H1 (cell line): ENCODE results near the gene OSBP2. TPM values are rescaled to one million over a fixed set of nuclear protein-coding genes. Genes with fewer than 3 reads are reported as not detected.

ENCODE experiments used
- CTCF ChIA-PET: fragments of 300-600 bp; sonication (Branson Sonifier 250); formaldehyde crosslinking; loops from one replicate; lab custom pipeline; 2021; ENCODE audit not compliant: partially characterized antibody; lab: Charles Lee
- POLR2A ChIA-PET: fragments of 300-600 bp; sonication (Branson Sonifier 250); formaldehyde crosslinking; loops from one replicate; lab custom pipeline; 2021; ENCODE audit warnings: inconsistent platforms; ENCODE audit not compliant: partially characterized antibody; lab: Charles Lee
- DNase-seq, 2 experiments: peaks; one replicate each; pipeline versions ENCODE4 v3.0.0 to v3.0.0-alpha.2; 2010 to 2022; ENCODE audit warnings: low spot score in 2 of 2, low read depth in 1 of 2, mixed read lengths in 1 of 2
- FAIRE-seq: peaks from 2 replicates; lab custom pipeline; 2011; peaks lifted over from hg19 to GRCh38; lab: Jason Lieb, UNC
- H2AFZ ChIP-seq: 2 replicates; pipeline ENCODE4 v1.8.1; 2012; ENCODE audit warnings: low read length, inconsistent platforms
- H2AK5ac ChIP-seq: 2 replicates; pipeline ENCODE4 v1.6.1; 2013; ENCODE audit warnings: low read depth, low read length
- H2BK120ac ChIP-seq: replicated peaks from 2 replicates; pipeline ENCODE3; 2013; ENCODE audit warnings: low read depth, low read length, inconsistent platforms
- H2BK12ac ChIP-seq: 2 replicates; pipeline ENCODE4 v1.6.1; 2013; ENCODE audit warnings: low read depth, low read length
- H2BK15ac ChIP-seq: 2 replicates; pipeline ENCODE4 v1.6.1; 2013; ENCODE audit warnings: low read length
- H2BK20ac ChIP-seq: 2 replicates; pipeline ENCODE4 v1.6.1; 2013; ENCODE audit warnings: low read length
- H2BK5ac ChIP-seq: 2 replicates; pipeline ENCODE4 v1.6.1; 2013; ENCODE audit warnings: low read depth, low read length
- H3K14ac ChIP-seq: 2 replicates; pipeline ENCODE4 v1.6.1; 2013; ENCODE audit warnings: inconsistent platforms; ENCODE audit not compliant: insufficient read length
- H3K18ac ChIP-seq: 2 replicates; pipeline ENCODE4 v1.6.1; 2013; ENCODE audit warnings: low read length; ENCODE audit errors: extremely low read depth
- H3K23ac ChIP-seq: 2 replicates; pipeline ENCODE4 v1.6.1; 2013; ENCODE audit warnings: inconsistent platforms; ENCODE audit not compliant: insufficient read length
- H3K23me2 ChIP-seq: 2 replicates; pipeline ENCODE4 v1.6.1; 2013; ENCODE audit warnings: low read depth, low read length
- H3K27ac ChIP-seq: 2 replicates; pipeline ENCODE4 v1.6.1; 2011; ENCODE audit warnings: low read depth, low read length, inconsistent platforms
- H3K27me3 ChIP-seq, 4 experiments: replicated peaks in 1 of 4; 1 replicate in 1 of 4; 2 replicates in 3 of 4; pipeline versions ENCODE4 v1.6.1 to v1.8.1; 2011 to 2013; ENCODE audit warnings: low read length in 3 of 4, mild to moderate bottlenecking in 3 of 4, inconsistent platforms in 2 of 4, mixed read lengths in 2 of 4, moderate library complexity in 1 of 4; ENCODE audit not compliant: control insufficient read depth in 3 of 4, insufficient read depth in 3 of 4; ENCODE audit errors: extremely low read depth in 1 of 4
- H3K36me3 ChIP-seq, 4 experiments: 2 replicates each; pipeline versions ENCODE4 v1.6.1 to v1.8.1; 2011 to 2013; ENCODE audit warnings: mild to moderate bottlenecking in 4 of 4, low read length in 3 of 4, moderate library complexity in 2 of 4, control low read depth in 1 of 4, inconsistent platforms in 1 of 4; ENCODE audit not compliant: insufficient read depth in 4 of 4, control insufficient read depth in 2 of 4
- H3K4ac ChIP-seq: replicated peaks from 2 replicates; pipeline ENCODE3; 2013; ENCODE audit warnings: low read length, low read depth, mixed read lengths, inconsistent platforms; ENCODE audit not compliant: insufficient read length
- H3K4me1 ChIP-seq, 4 experiments: replicated peaks in 1 of 4; 1 replicate in 1 of 4; 2 replicates in 3 of 4; pipeline versions ENCODE4 v1.6.1 to v1.8.1; 2011 to 2013; ENCODE audit warnings: low read length in 3 of 4, inconsistent platforms in 2 of 4, mixed read lengths in 1 of 4; ENCODE audit not compliant: insufficient read depth in 4 of 4, control insufficient read depth in 3 of 4
- H3K4me2 ChIP-seq, 2 experiments: 2 replicates each; pipeline versions ENCODE4 v1.6.1 to v1.8.1; 2011 to 2013; ENCODE audit warnings: low read depth in 2 of 2, low read length in 2 of 2, control low read depth in 1 of 2, inconsistent platforms in 1 of 2, mild to moderate bottlenecking in 1 of 2; ENCODE audit not compliant: insufficient read depth in 1 of 2
- H3K4me3 ChIP-seq, 4 experiments: fragments of 200-600, 300-600 bp in 1 of 4; sonication (generic), shearing (Covaris generic), sonication (Bioruptor Twin) in 1 of 4; 2 replicates each; pipeline versions ENCODE4 v1.5.1 to v1.8.1; 2011 to 2016; ENCODE audit warnings: low read length in 4 of 4, low read depth in 3 of 4, control low read depth in 2 of 4, inconsistent platforms in 2 of 4, mild to moderate bottlenecking in 2 of 4, mixed read lengths in 1 of 4, moderate library complexity in 1 of 4; ENCODE audit not compliant: insufficient read depth in 2 of 4; ENCODE audit errors: extremely low read depth in 1 of 4
- H3K56ac ChIP-seq: replicated peaks from 2 replicates; pipeline ENCODE3; 2013; ENCODE audit warnings: low read depth, mild to moderate bottlenecking, mixed read lengths, low read length, inconsistent platforms; ENCODE audit not compliant: insufficient read length
- H3K79me1 ChIP-seq: 2 replicates; pipeline ENCODE4 v1.6.1; 2013; ENCODE audit warnings: low read depth, low read length, control low read depth
- H3K79me2 ChIP-seq, 2 experiments: 2 replicates each; pipeline versions ENCODE4 v1.6.1 to v1.8.1; 2012 to 2013; ENCODE audit warnings: low read length in 2 of 2, mild to moderate bottlenecking in 2 of 2, inconsistent platforms in 1 of 2; ENCODE audit not compliant: insufficient read depth in 2 of 2, control insufficient read depth in 1 of 2
- H3K9ac ChIP-seq, 4 experiments: replicated peaks in 1 of 4; 1 replicate in 1 of 4; 2 replicates in 3 of 4; pipeline versions ENCODE4 v1.6.1 to v1.8.1; 2011 to 2013; ENCODE audit warnings: low read depth in 3 of 4, low read length in 3 of 4, control low read depth in 2 of 4, mild to moderate bottlenecking in 2 of 4, moderate library complexity in 2 of 4, inconsistent platforms in 1 of 4; ENCODE audit errors: extremely low read depth in 1 of 4
- H3K9me3 ChIP-seq, 2 experiments: 2 replicates each; pipeline versions ENCODE4 v1.6.1 to v1.8.1; 2012 to 2013; ENCODE audit warnings: mild to moderate bottlenecking in 2 of 2, moderate library complexity in 2 of 2, control low read depth in 1 of 2, inconsistent platforms in 1 of 2, low read depth in 1 of 2, low read length in 1 of 2, mixed read lengths in 1 of 2; ENCODE audit not compliant: insufficient read depth in 2 of 2
- H4K20me1 ChIP-seq, 2 experiments: replicated peaks in 1 of 2; 2 replicates each; pipeline versions ENCODE3 to v1.8.1; 2011 to 2013; ENCODE audit warnings: inconsistent platforms in 2 of 2, low read length in 2 of 2, mild to moderate bottlenecking in 1 of 2; ENCODE audit not compliant: insufficient read depth in 2 of 2, control insufficient read depth in 1 of 2
- H4K5ac ChIP-seq: 2 replicates; pipeline ENCODE4 v1.6.1; 2013; ENCODE audit warnings: low read length, low read depth, mixed read lengths, inconsistent platforms; ENCODE audit not compliant: insufficient read length
- H4K8ac ChIP-seq: 2 replicates; pipeline ENCODE4 v1.8.0; 2013; ENCODE audit warnings: mild to moderate bottlenecking, moderate library complexity, low read length, inconsistent platforms; ENCODE audit not compliant: insufficient read depth; ENCODE audit errors: extremely low read depth
- H4K91ac ChIP-seq: replicated peaks from 2 replicates; pipeline ENCODE3; 2013; ENCODE audit warnings: low read length, mixed read lengths, inconsistent platforms; ENCODE audit not compliant: insufficient read length
- CHD1 ChIP-seq: IDR thresholded peaks from 2 replicates; pipeline ENCODE4 v1.6.1; 2012; ENCODE audit warnings: low read depth, low read length, improper control_type of control experiment
- CREB1 ChIP-seq: IDR thresholded peaks from 2 replicates; pipeline ENCODE4 v1.6.1; 2012; ENCODE audit warnings: inconsistent platforms
- EGR1 ChIP-seq: IDR thresholded peaks from 2 replicates; pipeline ENCODE4 v1.6.1; 2011; ENCODE audit warnings: low read depth, low read length, borderline replicate concordance
- GABPA ChIP-seq: IDR thresholded peaks from 2 replicates; pipeline ENCODE4 v1.6.1; 2011; ENCODE audit warnings: mild to moderate bottlenecking, low read length, moderate library complexity, borderline replicate concordance; ENCODE audit not compliant: insufficient read depth
- HDAC6 ChIP-seq: IDR thresholded peaks from one replicate; pipeline ENCODE4 v1.7.1; 2012; ENCODE audit warnings: low read depth, mild to moderate bottlenecking, inconsistent platforms, low read length, moderate library complexity
- KDM1A ChIP-seq: fragments of 200-600, 300-600 bp; sonication (generic); IDR thresholded peaks from 2 replicates; pipeline ENCODE4 v1.7.1; 2016; ENCODE audit warnings: mild to moderate bottlenecking, low read length, borderline replicate concordance
- MAFK ChIP-seq: IDR thresholded peaks from 2 replicates; pipeline ENCODE4 v1.6.1; 2012; ENCODE audit warnings: low read depth, mild to moderate bottlenecking, improper control_type of control experiment, low read length
- POLR2A ChIP-seq, 2 experiments: IDR thresholded peaks; 1 replicate in 1 of 2; 2 replicates in 1 of 2; pipeline ENCODE4 v1.6.1; 2011; ENCODE audit warnings: low read depth in 2 of 2, low read length in 2 of 2, mild to moderate bottlenecking in 2 of 2; ENCODE audit errors: control extremely low read depth in 1 of 2
- POU5F1 ChIP-seq: IDR thresholded peaks from 2 replicates; pipeline ENCODE4 v1.6.1; 2011; ENCODE audit warnings: low read depth, mild to moderate bottlenecking, low read length, moderate library complexity
- TAF7 ChIP-seq: optimal IDR thresholded peaks from 2 replicates; pipeline ENCODE3; 2011; ENCODE audit warnings: low read depth, mild to moderate bottlenecking, inconsistent platforms, low read length, moderate library complexity, borderline replicate concordance
- TCF12 ChIP-seq: IDR thresholded peaks from 2 replicates; pipeline ENCODE4 v1.6.1; 2011; ENCODE audit warnings: low read depth, mild to moderate bottlenecking, low read length
- WGBS, 2 experiments: shearing (Covaris generic) in 1 of 2; methylation state at CpG; one replicate each; pipeline versions ENCODE4 v1.1.6 to v1.1.7; 2013 to 2015; ENCODE audit warnings: low lambda C conversion rate in 2 of 2, mixed read lengths in 2 of 2, inconsistent platforms in 1 of 2, low coverage in 1 of 2, missing lambda C conversion rate in 1 of 2; ENCODE audit not compliant: insufficient replicate concordance in 2 of 2, insufficient coverage in 1 of 2, insufficient read length in 1 of 2; ENCODE audit errors: extremely low coverage in 1 of 2, missing lambda C conversion rate in 1 of 2; 5-methylcytosine and 5-hydroxymethylcytosine counted together
- polyA plus RNA-seq, 7 experiments: library from polyadenylated mRNA; depleted of rRNA in 3 of 7; stranded (reverse) in 5 of 7; unstranded in 2 of 7; fragments of >200 nt in 5 of 7; fragments of 200-250 nt in 2 of 7; gene quantifications; 1 replicate in 5 of 7; 2 replicates in 1 of 7; 4 replicates in 1 of 7; pipeline versions ENCODE4 v1.2.1 to v1.2.3, GENCODE V29; 2011 to 2013; ENCODE audit warnings: missing spikeins in 2 of 7, mixed read lengths in 2 of 7
- total RNA-seq: library from RNA; stranded (reverse); fragmentation: NEBNext Ultra II Directional; extraction: Animal tissue kit (Norgen Biotek cat#: 25700); gene quantifications from 2 replicates; pipeline ENCODE4 v1.2.1, GENCODE V29; 2021

Gene OSBP2
- total and polyA plus RNA-seq, 2 of the 8 experiments (the other 6 are each of a cell fraction or from before 2014, with no cell fraction given), result 3.4 to 3.7 TPM

GRCh38 chr22:30877662-30878515 lies 183.2 kb downstream of the OSBP2 start:
- Histone ChIP-seq H2AFZ (no peak overlapping the region), H2AK5ac (no peak overlapping the region), H4K20me1 (peaks cover 0 to 1% of the 10 kb centered on the region in 2 experiments), H3K23me2 (no peaks in the 10 kb centered on the region), H4K8ac (peak overlapping the region; percentile 71), H3K27ac (no peak overlapping the region), H3K9ac (no peak overlapping the region), H3K79me1 (no peaks in the 10 kb centered on the region), H3K27me3 (no peaks in the 10 kb centered on the region), H3K4me2 (no peak overlapping the region), H2BK15ac (no peak overlapping the region), H3K4me3 (no peak overlapping the region), H3K56ac (no peak overlapping the region), H3K4ac (no peak overlapping the region), H2BK12ac (no peak overlapping the region), H4K91ac (no peak overlapping the region), H3K18ac (no peak overlapping the region), H3K79me2 (no peaks in the 10 kb centered on the region), H3K36me3 (no peaks in the 10 kb centered on the region), H3K4me1 (peaks cover 0 to 7% (median 3%) of the 10 kb centered on the region in 4 experiments; a peak in 4 of 7 replicates), H2BK5ac (no peak overlapping the region), H3K14ac (no peak overlapping the region), H2BK20ac (no peak overlapping the region), H2BK120ac (no peak overlapping the region), H3K23ac (no peak overlapping the region), H4K5ac (no peak overlapping the region), H3K9me3 (no peaks in the 10 kb centered on the region)
- FAIRE-seq, result no peak
- TF ChIP-seq TCF12, result no peak
- no peak for TF ChIP-seq CREB1
- TF ChIP-seq TAF7, result no peak
- no peak for TF ChIP-seq CHD1
- TF ChIP-seq EGR1, result no peak
- no peak for TF ChIP-seq HDAC6
- no peak for TF ChIP-seq MAFK
- no peak for TF ChIP-seq KDM1A
- no peak for TF ChIP-seq POLR2A (IDR thresholded peaks at IDR 0.05; ENCODE audit: control extremely low read depth in 1 of 2, low read depth in 2 of 2, low read length in 2 of 2)
- no peak for TF ChIP-seq POU5F1
- TF ChIP-seq GABPA, result no peak
- 91% methylated on average over 15 of the region's 15 CpGs; no CpG with 5 or more reads in 1 of the 2 experiments for WGBS, 2 experiments
- ChIA-PET CTCF (interaction anchor here (1.0 to 10.8 kb wide), 4 partner anchors 12 to 114 kb away, joined by 3 to 73 read pairs (median 4); no protein-coding TSS in a partner anchor), POLR2A (interaction anchor here (0.6 kb wide), 1 partner anchor 223 kb away, joined by 3 read pairs; no protein-coding TSS in a partner anchor)
- DNase-seq, result no peak
